Keratinocyte (primary cell): ENCODE data around the gene C1QTNF9B. TPM values are rescaled to one million over a fixed set of nuclear protein-coding genes. Genes with fewer than 3 reads are reported as not detected.

ENCODE experiments used
- DNase-seq: peaks from one replicate; pipeline ENCODE4 v3.0.0-alpha.2; 2011; ENCODE audit warnings: low read depth, missing footprints, low spot score
- FAIRE-seq: peaks from 2 replicates; lab custom pipeline; 2011; peaks lifted over from hg19 to GRCh38; lab: Jason Lieb, UNC
- H2AFZ ChIP-seq: 2 replicates; pipeline ENCODE4 v1.6.0; 2012; ENCODE audit warnings: low read length, control low read depth, inconsistent platforms; ENCODE audit not compliant: control insufficient read depth
- H3K27ac ChIP-seq: 2 replicates; pipeline ENCODE4 v1.5.1; 2011; ENCODE audit warnings: low read length; ENCODE audit not compliant: control insufficient read depth, insufficient read depth
- H3K27me3 ChIP-seq: 3 replicates; pipeline ENCODE4 v1.6.0; 2011; ENCODE audit warnings: low read length; ENCODE audit not compliant: control insufficient read depth, insufficient read depth; ENCODE audit errors: extremely low read depth
- H3K36me3 ChIP-seq, 2 experiments: 2 replicates in 1 of 2; 3 replicates in 1 of 2; pipeline ENCODE4 v1.5.1; 2011; ENCODE audit warnings: low read length in 2 of 2, mild to moderate bottlenecking in 1 of 2; ENCODE audit not compliant: control insufficient read depth in 2 of 2, insufficient read depth in 2 of 2; ENCODE audit errors: extremely low read depth in 1 of 2
- H3K4me1 ChIP-seq: 3 replicates; pipeline ENCODE4 v1.5.1; 2011; ENCODE audit warnings: low read length; ENCODE audit not compliant: control insufficient read depth, insufficient read depth; ENCODE audit errors: extremely low read depth
- H3K4me2 ChIP-seq: 3 replicates; pipeline ENCODE4 v1.6.0; 2011; ENCODE audit warnings: low read depth, low read length; ENCODE audit not compliant: control insufficient read depth, insufficient read depth; ENCODE audit errors: extremely low read depth
- H3K4me3 ChIP-seq, 3 experiments: fragments of 200-600 bp in 1 of 3; sonication (generic) in 1 of 3; 2 replicates in 2 of 3; 3 replicates in 1 of 3; pipeline ENCODE4 v1.5.1; 2011 to 2016; ENCODE audit warnings: low read length in 3 of 3, mild to moderate bottlenecking in 3 of 3, control low read depth in 2 of 3, inconsistent platforms in 1 of 3, low read depth in 1 of 3, mixed read lengths in 1 of 3, mixed run types in 1 of 3, moderate library complexity in 1 of 3; ENCODE audit not compliant: control insufficient read depth in 2 of 3, insufficient read depth in 2 of 3; ENCODE audit errors: extremely low read depth in 1 of 3
- H3K79me2 ChIP-seq: 2 replicates; pipeline ENCODE4 v1.6.0; 2012; ENCODE audit warnings: low read length; ENCODE audit not compliant: control insufficient read depth, insufficient read depth
- H3K9ac ChIP-seq: 3 replicates; pipeline ENCODE4 v1.6.0; 2011; ENCODE audit warnings: low read length; ENCODE audit not compliant: control insufficient read depth, insufficient read depth; ENCODE audit errors: extremely low read depth
- H3K9me1 ChIP-seq: 3 replicates; pipeline ENCODE4 v1.6.0; 2011; ENCODE audit warnings: low read length; ENCODE audit not compliant: control insufficient read depth, insufficient read depth; ENCODE audit errors: extremely low read depth
- H3K9me3 ChIP-seq: 2 replicates; pipeline ENCODE4 v1.5.1; 2012; ENCODE audit warnings: low read depth, low read length; ENCODE audit not compliant: control insufficient read depth
- H4K20me1 ChIP-seq: 3 replicates; pipeline ENCODE4 v1.6.0; 2011; ENCODE audit warnings: low read length; ENCODE audit not compliant: control insufficient read depth, insufficient read depth; ENCODE audit errors: extremely low read depth
- EZH2 ChIP-seq: IDR thresholded peaks from one replicate; pipeline ENCODE4 v1.6.1; 2012; ENCODE audit warnings: inconsistent platforms, mild to moderate bottlenecking, low read length, moderate library complexity
- dilution Hi-C: fragments of 300-500 bp; cut with MboI; formaldehyde crosslinking; loops from one replicate; pipeline ENCODE4 v1.7.0; 2020; ENCODE audit warnings: low sequenced_read_pairs; ENCODE audit not compliant: extremely low pct_ligation_motif_present
- polyA plus RNA-seq, 5 experiments: library from polyadenylated mRNA; depleted of rRNA in 3 of 5; stranded (reverse) in 3 of 5; stranded (forward) in 1 of 5; unstranded in 1 of 5; fragments of >200 nt; gene quantifications; 1 replicate in 1 of 5; 2 replicates in 3 of 5; 3 replicates in 1 of 5; pipeline versions ENCODE4 v1.2.1 to v1.2.3, GENCODE V29; 2011 to 2012; ENCODE audit warnings: missing spikeins in 2 of 5, low read depth in 1 of 5, low replicate concordance in 1 of 5
- TF ChIP-seq, protein P1 (sequence below), 3 experiments: IDR thresholded peaks in 1 of 3; conservative IDR thresholded peaks in 1 of 3; optimal IDR thresholded peaks in 1 of 3; 2 replicates in 2 of 3; 3 replicates in 1 of 3; pipeline versions ENCODE3 to v1.5.1; 2011; ENCODE audit warnings: low read length in 3 of 3, mild to moderate bottlenecking in 3 of 3, moderate library complexity in 2 of 3, control low read depth in 1 of 3, inconsistent platforms in 1 of 3; ENCODE audit not compliant: insufficient read depth in 2 of 3; ENCODE audit errors: extremely low read depth in 1 of 3

C1QTNF9B gene
- polyA plus RNA-seq, 1 donor (not counting 4 experiments of a cell fraction or from before 2014, with no cell fraction given) = not detected

DNA sequence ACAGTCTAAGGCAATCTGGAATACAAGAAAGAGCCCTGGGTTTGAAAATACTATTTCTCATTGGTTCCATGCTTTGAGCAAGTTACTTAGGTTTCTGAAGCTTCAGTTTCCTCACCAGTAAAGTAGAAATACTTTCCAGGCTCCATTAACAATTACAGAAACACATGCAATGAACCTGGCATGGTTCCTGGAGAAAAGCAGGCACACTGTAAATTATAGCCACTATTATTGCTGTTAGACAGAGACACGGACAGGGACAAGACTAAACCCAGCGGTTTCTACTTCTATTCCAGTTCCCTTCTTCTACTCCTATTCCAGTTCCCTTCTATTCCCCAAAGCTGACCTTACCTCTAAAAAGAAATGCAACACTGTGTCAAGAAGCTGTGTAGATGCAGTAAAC is 49.3 kb downstream of the C1QTNF9B start:
- H3K36me3 ChIP-seq = peaks cover 0 to 2% of the 10 kb centered on the region in 2 experiments
- H2AFZ ChIP-seq = no peak overlapping the region
- DNase-seq (no peak), FAIRE-seq (no peak)
- H3K79me2 ChIP-seq = no peaks in the 10 kb centered on the region
- no peaks in the 10 kb centered on the region for H3K27me3 ChIP-seq
- dilution Hi-C loops = no loop called here
- peaks cover 33% of the 10 kb centered on the region for H3K4me1 ChIP-seq
- no peak overlapping the region for H3K27ac ChIP-seq
- no peak overlapping the region for H3K4me3 ChIP-seq
- H3K9me1 ChIP-seq = no peaks in the 10 kb centered on the region
- no peak overlapping the region for H3K9ac ChIP-seq
- H4K20me1 ChIP-seq = no peaks in the 10 kb centered on the region
- no peak for TF ChIP-seq EZH2
- TF ChIP-seq, protein P1, sequence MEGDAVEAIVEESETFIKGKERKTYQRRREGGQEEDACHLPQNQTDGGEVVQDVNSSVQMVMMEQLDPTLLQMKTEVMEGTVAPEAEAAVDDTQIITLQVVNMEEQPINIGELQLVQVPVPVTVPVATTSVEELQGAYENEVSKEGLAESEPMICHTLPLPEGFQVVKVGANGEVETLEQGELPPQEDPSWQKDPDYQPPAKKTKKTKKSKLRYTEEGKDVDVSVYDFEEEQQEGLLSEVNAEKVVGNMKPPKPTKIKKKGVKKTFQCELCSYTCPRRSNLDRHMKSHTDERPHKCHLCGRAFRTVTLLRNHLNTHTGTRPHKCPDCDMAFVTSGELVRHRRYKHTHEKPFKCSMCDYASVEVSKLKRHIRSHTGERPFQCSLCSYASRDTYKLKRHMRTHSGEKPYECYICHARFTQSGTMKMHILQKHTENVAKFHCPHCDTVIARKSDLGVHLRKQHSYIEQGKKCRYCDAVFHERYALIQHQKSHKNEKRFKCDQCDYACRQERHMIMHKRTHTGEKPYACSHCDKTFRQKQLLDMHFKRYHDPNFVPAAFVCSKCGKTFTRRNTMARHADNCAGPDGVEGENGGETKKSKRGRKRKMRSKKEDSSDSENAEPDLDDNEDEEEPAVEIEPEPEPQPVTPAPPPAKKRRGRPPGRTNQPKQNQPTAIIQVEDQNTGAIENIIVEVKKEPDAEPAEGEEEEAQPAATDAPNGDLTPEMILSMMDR (optimal IDR thresholded peaks at IDR 0.05 in 1 of 3, IDR thresholded peaks at IDR 0.05 in 1 of 3, conservative IDR thresholded peaks at IDR 0.05 in 1 of 3; ENCODE audit: extremely low read depth in 1 of 3, insufficient read depth in 2 of 3, low read length in 3 of 3) = no peak
- no peaks in the 10 kb centered on the region for H3K9me3 ChIP-seq
- no peak overlapping the region for H3K4me2 ChIP-seq

DNA sequence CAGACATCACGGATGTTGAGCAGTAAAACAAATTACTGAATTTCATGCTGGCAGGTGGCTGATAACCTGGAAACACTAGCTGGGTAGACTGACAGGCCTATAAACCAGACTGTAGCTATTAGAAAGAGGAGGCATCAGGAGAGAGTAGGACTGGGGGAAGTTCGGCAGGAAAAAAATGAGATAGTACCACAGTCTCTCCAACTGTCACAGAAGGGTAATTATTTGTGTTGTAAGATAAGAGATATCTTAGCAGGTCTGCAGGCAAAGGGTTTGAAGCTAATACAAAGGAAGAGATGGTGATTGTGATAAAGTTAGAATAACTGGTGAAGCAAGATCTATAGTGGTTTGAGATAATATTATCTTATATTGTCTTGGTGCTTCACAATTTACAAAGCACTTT is 49.8 kb downstream of the C1QTNF9B start:
- peaks cover 0 to 2% of the 10 kb centered on the region in 2 experiments for H3K36me3 ChIP-seq
- dilution Hi-C loops = no loop called here
- no peaks in the 10 kb centered on the region for H3K9me1 ChIP-seq
- FAIRE-seq (no peak), DNase-seq (no peak)
- H3K27me3 ChIP-seq = no peaks in the 10 kb centered on the region
- H3K79me2 ChIP-seq = no peaks in the 10 kb centered on the region
- TF ChIP-seq, protein P1 (optimal IDR thresholded peaks at IDR 0.05 in 1 of 3, IDR thresholded peaks at IDR 0.05 in 1 of 3, conservative IDR thresholded peaks at IDR 0.05 in 1 of 3; ENCODE audit: extremely low read depth in 1 of 3, insufficient read depth in 2 of 3, low read length in 3 of 3) = no peak
- no peak for TF ChIP-seq EZH2
- no peaks in the 10 kb centered on the region for H4K20me1 ChIP-seq
- no peak overlapping the region for H2AFZ ChIP-seq
- H3K9me3 ChIP-seq = no peaks in the 10 kb centered on the region
- H3K4me3 ChIP-seq = no peak overlapping the region
- H3K27ac ChIP-seq = no peak overlapping the region
- no peak overlapping the region for H3K4me2 ChIP-seq
- no peak overlapping the region for H3K9ac ChIP-seq
- H3K4me1 ChIP-seq = peaks cover 33% of the 10 kb centered on the region
